HepG2 (cell line): ENCODE data around the gene SIGLEC14. TPM values are rescaled to one million over a fixed set of nuclear protein-coding genes. Genes with fewer than 3 reads are reported as not detected.

Experiments
- HNRNPK ChIP-seq: fragments of 200-400 bp; formaldehyde crosslinking; IDR thresholded peaks from 2 replicates; pipeline ENCODE4 v1.6.1; 2018; ENCODE audit warnings: low read length, low read depth, moderate library complexity, mild to moderate bottlenecking; ENCODE audit not compliant: poor library complexity, severe bottlenecking
- HNRNPLL ChIP-seq: fragments of 200-400 bp; formaldehyde crosslinking; IDR thresholded peaks from 2 replicates; pipeline ENCODE4 v1.6.1; 2017; ENCODE audit warnings: mild to moderate bottlenecking, low read depth, low read length; ENCODE audit not compliant: poor library complexity, severe bottlenecking
- ISL2 ChIP-seq: sonication (generic); formaldehyde crosslinking; IDR thresholded peaks from 2 replicates; pipeline ENCODE4 v1.5.0; 2020; ENCODE audit warnings: missing genetic modification reagents
- PBX2 ChIP-seq: IDR thresholded peaks from 2 replicates; pipeline ENCODE4 v1.6.1; 2016; ENCODE audit warnings: control low read depth
- PHF21A ChIP-seq: sonication (generic); formaldehyde crosslinking; IDR thresholded peaks from 2 replicates; pipeline ENCODE4 v1.5.0; 2020; ENCODE audit warnings: mild to moderate bottlenecking, missing genetic modification reagents
- PRMT3 ChIP-seq: sonication (generic); formaldehyde crosslinking; IDR thresholded peaks from 2 replicates; pipeline ENCODE4 v1.8.1; 2022; ENCODE audit warnings: low read depth, mild to moderate bottlenecking, moderate library complexity, missing genetic modification reagents, borderline replicate concordance
- RBM39 ChIP-seq: fragments of 200-400 bp; formaldehyde crosslinking; IDR thresholded peaks from one replicate; pipeline ENCODE4 v1.6.1; 2018; ENCODE audit warnings: antibody characterized with exemption, mild to moderate bottlenecking, low read depth, low read length; ENCODE audit not compliant: poor library complexity, severe bottlenecking
- SATB2 ChIP-seq: sonication (generic); formaldehyde crosslinking; IDR thresholded peaks from 2 replicates; pipeline ENCODE4 v1.5.0; 2020; ENCODE audit warnings: missing genetic modification reagents
- SOX6 ChIP-seq, 2 experiments: fragments of 450-650 bp in 1 of 2; sonication (generic) in 1 of 2; formaldehyde crosslinking in 1 of 2; IDR thresholded peaks; 2 replicates each; pipeline versions ENCODE4 v1.4.0 to v1.6.1; 2017 to 2020; ENCODE audit warnings: antibody characterized with exemption in 1 of 2, mild to moderate bottlenecking in 1 of 2, missing genetic modification reagents in 1 of 2
- SRSF4 ChIP-seq: fragments of 200-400 bp; formaldehyde crosslinking; IDR thresholded peaks from one replicate; pipeline ENCODE4 v1.6.1; 2018; ENCODE audit warnings: mild to moderate bottlenecking, low read depth, low read length, moderate library complexity; ENCODE audit not compliant: poor library complexity, severe bottlenecking
- SRSF9 ChIP-seq: fragments of 200-400 bp; formaldehyde crosslinking; IDR thresholded peaks from 2 replicates; pipeline ENCODE4 v1.6.1; 2018; ENCODE audit warnings: borderline replicate concordance, mild to moderate bottlenecking, low read depth, low read length; ENCODE audit not compliant: insufficient read depth, poor library complexity, severe bottlenecking
- ZBTB38 ChIP-seq: sonication (generic); formaldehyde crosslinking; IDR thresholded peaks from 2 replicates; pipeline ENCODE4 v1.5.1; 2020; ENCODE audit warnings: mild to moderate bottlenecking, missing genetic modification reagents
- ZKSCAN5 ChIP-seq: sonication (generic); formaldehyde crosslinking; IDR thresholded peaks from 2 replicates; pipeline ENCODE4 v1.5.1; 2020; ENCODE audit warnings: mild to moderate bottlenecking, missing genetic modification reagents
- ZNF331 ChIP-seq: sonication (generic); formaldehyde crosslinking; IDR thresholded peaks from 2 replicates; pipeline ENCODE4 v1.4.0; 2020; ENCODE audit warnings: missing genetic modification reagents
- ZNF552 ChIP-seq: sonication (generic); formaldehyde crosslinking; IDR thresholded peaks from 2 replicates; pipeline ENCODE4 v1.9.0; 2022; ENCODE audit warnings: missing genetic modification reagents, mild to moderate bottlenecking, borderline replicate concordance
- ZNF770 ChIP-seq: sonication (generic); formaldehyde crosslinking; IDR thresholded peaks from 2 replicates; pipeline ENCODE4 v1.5.0; 2020; ENCODE audit warnings: mild to moderate bottlenecking, missing genetic modification reagents
- ZNF879 ChIP-seq: sonication (generic); formaldehyde crosslinking; IDR thresholded peaks from 2 replicates; pipeline ENCODE4 v1.8.1; 2023; ENCODE audit warnings: missing genetic modification reagents
- polyA plus RNA-seq, 8 experiments: library from polyadenylated mRNA; depleted of rRNA in 3 of 8; stranded (reverse) in 7 of 8; unstranded in 1 of 8; fragments of >200 nt; fragmentation: Illumina TruSeq in 4 of 8; extraction: Trizol in 4 of 8; gene quantifications; 2 replicates each; pipeline versions ENCODE4 v1.2.1 to v1.2.3, GENCODE V29; 2011 to 2016; ENCODE audit warnings: low read depth in 4 of 8, missing spikeins in 1 of 8, mixed read lengths in 1 of 8; ENCODE audit not compliant: insufficient read depth in 1 of 8
- total RNA-seq, 5 experiments: library from RNA; depleted of rRNA; stranded (reverse); fragments of >200 nt; fragmentation: Illumina TruSeq; extraction: Trizol; gene quantifications; 2 replicates each; pipeline ENCODE4 v1.2.3, GENCODE V29; 2016; ENCODE audit warnings: low read depth in 1 of 5
- TF ChIP-seq, protein P1 (sequence below): sonication (generic); formaldehyde crosslinking; IDR thresholded peaks from 2 replicates; pipeline ENCODE4 v1.5.0; 2020; ENCODE audit warnings: mild to moderate bottlenecking, missing genetic modification reagents, borderline replicate concordance
- TF ChIP-seq, protein P2 (sequence below): IDR thresholded peaks from 2 replicates; pipeline ENCODE4 v1.6.1; 2016

SIGLEC14 gene
- total and polyA plus RNA-seq, 2 of the 13 experiments (the other 11 are each of a cell fraction or from before 2014, with no cell fraction given): 0.05 to 0.09 TPM

DNA sequence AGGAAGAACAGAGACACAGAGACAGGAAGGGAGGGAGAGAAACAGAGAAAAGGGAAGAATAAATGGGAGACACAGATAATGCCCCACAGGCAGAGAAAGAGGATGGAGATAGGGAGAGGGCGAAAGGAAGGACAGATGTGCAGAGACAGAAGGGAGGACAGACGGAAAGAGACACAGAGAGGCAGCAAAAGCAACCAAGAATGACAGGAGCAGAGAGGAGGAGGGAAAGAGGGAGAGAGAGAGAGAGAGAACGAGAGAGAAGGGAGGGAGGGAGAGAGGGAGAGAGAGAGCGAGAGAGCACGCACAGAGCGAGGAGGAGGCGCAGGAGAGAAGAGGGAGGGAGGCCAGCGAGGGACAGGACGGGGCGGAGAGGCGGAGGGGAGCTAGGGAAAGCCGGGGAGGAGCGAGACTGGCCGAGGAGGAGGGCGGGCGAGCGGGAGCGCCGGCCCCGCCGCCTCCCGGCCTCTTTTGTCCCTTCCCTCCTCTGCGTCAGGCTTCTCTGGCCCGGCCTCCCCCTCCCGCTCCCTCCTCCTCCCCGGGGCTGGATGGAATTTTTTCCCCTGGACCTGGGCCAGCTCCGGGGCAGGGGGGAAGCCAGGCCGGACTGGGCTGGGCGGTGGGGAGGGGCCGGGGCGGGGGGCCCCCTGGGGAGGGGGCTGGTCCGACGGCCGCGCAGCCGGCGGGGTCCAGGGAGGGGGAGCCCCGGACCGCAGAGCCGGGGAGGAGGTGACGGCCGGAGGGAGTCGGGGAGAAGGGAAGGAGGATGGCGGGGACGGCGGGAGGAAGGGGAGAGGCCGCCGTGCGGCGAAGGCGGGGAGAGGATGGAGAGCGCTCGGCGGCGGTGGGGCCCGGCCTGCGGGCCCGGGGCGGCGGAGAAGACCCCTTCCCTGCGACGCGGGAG, 42.3 kb upstream of the SIGLEC14 start (continued):
- TF ChIP-seq, protein P1, sequence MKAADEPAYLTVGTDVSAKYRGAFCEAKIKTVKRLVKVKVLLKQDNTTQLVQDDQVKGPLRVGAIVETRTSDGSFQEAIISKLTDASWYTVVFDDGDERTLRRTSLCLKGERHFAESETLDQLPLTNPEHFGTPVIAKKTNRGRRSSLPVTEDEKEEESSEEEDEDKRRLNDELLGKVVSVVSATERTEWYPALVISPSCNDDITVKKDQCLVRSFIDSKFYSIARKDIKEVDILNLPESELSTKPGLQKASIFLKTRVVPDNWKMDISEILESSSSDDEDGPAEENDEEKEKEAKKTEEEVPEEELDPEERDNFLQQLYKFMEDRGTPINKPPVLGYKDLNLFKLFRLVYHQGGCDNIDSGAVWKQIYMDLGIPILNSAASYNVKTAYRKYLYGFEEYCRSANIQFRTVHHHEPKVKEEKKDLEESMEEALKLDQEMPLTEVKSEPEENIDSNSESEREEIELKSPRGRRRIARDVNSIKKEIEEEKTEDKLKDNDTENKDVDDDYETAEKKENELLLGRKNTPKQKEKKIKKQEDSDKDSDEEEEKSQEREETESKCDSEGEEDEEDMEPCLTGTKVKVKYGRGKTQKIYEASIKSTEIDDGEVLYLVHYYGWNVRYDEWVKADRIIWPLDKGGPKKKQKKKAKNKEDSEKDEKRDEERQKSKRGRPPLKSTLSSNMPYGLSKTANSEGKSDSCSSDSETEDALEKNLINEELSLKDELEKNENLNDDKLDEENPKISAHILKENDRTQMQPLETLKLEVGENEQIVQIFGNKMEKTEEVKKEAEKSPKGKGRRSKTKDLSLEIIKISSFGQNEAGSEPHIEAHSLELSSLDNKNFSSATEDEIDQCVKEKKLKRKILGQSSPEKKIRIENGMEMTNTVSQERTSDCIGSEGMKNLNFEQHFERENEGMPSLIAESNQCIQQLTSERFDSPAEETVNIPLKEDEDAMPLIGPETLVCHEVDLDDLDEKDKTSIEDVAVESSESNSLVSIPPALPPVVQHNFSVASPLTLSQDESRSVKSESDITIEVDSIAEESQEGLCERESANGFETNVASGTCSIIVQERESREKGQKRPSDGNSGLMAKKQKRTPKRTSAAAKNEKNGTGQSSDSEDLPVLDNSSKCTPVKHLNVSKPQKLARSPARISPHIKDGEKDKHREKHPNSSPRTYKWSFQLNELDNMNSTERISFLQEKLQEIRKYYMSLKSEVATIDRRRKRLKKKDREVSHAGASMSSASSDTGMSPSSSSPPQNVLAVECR (CRISPR knock-in tag): no peak
- no peak for TF ChIP-seq PBX2 (CRISPR knock-in tag)
- TF ChIP-seq, protein P2, sequence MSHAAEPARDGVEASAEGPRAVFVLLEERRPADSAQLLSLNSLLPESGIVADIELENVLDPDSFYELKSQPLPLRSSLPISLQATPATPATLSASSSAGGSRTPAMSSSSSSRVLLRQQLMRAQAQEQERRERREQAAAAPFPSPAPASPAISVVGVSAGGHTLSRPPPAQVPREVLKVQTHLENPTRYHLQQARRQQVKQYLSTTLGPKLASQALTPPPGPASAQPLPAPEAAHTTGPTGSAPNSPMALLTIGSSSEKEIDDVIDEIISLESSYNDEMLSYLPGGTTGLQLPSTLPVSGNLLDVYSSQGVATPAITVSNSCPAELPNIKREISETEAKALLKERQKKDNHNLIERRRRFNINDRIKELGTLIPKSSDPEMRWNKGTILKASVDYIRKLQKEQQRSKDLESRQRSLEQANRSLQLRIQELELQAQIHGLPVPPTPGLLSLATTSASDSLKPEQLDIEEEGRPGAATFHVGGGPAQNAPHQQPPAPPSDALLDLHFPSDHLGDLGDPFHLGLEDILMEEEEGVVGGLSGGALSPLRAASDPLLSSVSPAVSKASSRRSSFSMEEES: no peak
- no peak for TF ChIP-seq PHF21A (CRISPR knock-in tag)
- no peak for TF ChIP-seq ZNF331 (CRISPR knock-in tag)
- no peak for TF ChIP-seq ISL2 (CRISPR knock-in tag)
- TF ChIP-seq SRSF9: no peak
- TF ChIP-seq RBM39: peak; percentile 32
- no peak for TF ChIP-seq ZKSCAN5 (CRISPR knock-in tag)
- peak; percentile 26 for TF ChIP-seq HNRNPLL
- TF ChIP-seq SRSF4: no peak
- no peak for TF ChIP-seq SOX6 (IDR thresholded peaks at IDR 0.05)
- TF ChIP-seq SOX6 (CRISPR knock-in tag; IDR thresholded peaks at IDR 0.05): peak; percentile 20; the same call in 1 of the 2 replicates
- TF ChIP-seq HNRNPK: peak; percentile 50
- TF ChIP-seq ZNF770: 0 out of 2 replicates have a peak, but pooled peaks have one; percentile 19
- no peak for TF ChIP-seq SATB2 (CRISPR knock-in tag)
- TF ChIP-seq ZBTB38 (CRISPR knock-in tag): no peak
- no peak for TF ChIP-seq ZNF879 (CRISPR knock-in tag)
- TF ChIP-seq PRMT3 (CRISPR knock-in tag): no peak
- no peak for TF ChIP-seq ZNF552 (CRISPR knock-in tag)
